ENCODE data around the gene MORF4L1. TPM values are rescaled to one million over a fixed set of nuclear protein-coding genes. Genes with fewer than 3 reads are reported as not detected.

MORF4L1 gene
- total RNA-seq, 4 donors from 2014 or later = 103 to 149 (median 127) TPM

DNA sequence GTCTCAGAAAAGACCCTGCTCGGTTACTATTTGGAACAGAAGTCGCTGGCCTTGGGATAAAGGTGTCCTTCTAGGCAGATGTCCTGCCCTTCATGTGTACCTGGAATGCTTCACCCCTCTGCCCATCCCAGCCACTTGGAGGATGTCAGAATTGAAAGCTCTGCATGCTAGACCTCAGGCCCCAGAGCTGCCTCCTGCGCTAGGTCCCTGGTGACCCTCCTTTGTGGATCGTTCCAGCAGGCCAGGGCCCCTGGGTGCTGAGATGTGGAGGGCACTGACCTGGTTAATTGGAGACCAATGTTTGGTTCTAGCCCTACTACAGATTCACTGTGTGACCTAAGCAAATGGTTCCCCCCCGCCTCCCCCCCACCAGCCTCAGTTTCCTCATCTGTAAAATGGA lies 74.8 kb downstream of the MORF4L1 start:
- no peaks in the 10 kb centered on the region for H3K9me3 ChIP-seq
- H3K27me3 ChIP-seq = no peaks in the 10 kb centered on the region
- no peak for DNase-seq (ENCODE audit: low spot score in 2 of 2)
- 97% methylated on average over 3 of the region's 5 CpGs for WGBS
- no peak overlapping the region for H3K27ac ChIP-seq
- H3K4me3 ChIP-seq = no peak overlapping the region
- TF ChIP-seq, protein P1, sequence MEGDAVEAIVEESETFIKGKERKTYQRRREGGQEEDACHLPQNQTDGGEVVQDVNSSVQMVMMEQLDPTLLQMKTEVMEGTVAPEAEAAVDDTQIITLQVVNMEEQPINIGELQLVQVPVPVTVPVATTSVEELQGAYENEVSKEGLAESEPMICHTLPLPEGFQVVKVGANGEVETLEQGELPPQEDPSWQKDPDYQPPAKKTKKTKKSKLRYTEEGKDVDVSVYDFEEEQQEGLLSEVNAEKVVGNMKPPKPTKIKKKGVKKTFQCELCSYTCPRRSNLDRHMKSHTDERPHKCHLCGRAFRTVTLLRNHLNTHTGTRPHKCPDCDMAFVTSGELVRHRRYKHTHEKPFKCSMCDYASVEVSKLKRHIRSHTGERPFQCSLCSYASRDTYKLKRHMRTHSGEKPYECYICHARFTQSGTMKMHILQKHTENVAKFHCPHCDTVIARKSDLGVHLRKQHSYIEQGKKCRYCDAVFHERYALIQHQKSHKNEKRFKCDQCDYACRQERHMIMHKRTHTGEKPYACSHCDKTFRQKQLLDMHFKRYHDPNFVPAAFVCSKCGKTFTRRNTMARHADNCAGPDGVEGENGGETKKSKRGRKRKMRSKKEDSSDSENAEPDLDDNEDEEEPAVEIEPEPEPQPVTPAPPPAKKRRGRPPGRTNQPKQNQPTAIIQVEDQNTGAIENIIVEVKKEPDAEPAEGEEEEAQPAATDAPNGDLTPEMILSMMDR (IDR thresholded peaks at IDR 0.05) = no peak
- no peak for TF ChIP-seq POLR2A (IDR thresholded peaks at IDR 0.05)
- no peak for TF ChIP-seq EP300 (IDR thresholded peaks at IDR 0.05)
- no peak for TF ChIP-seq POLR2AphosphoS5 (IDR thresholded peaks at IDR 0.05)
- no peaks in the 10 kb centered on the region for H3K36me3 ChIP-seq
- H3K4me1 ChIP-seq = peaks cover 36% of the 10 kb centered on the region

Other genes starting within 250 kb of the MORF4L1 start
- gene CHRNB4, start 231.7 kb upstream of the MORF4L1 start, total RNA-seq = under 1 TPM in 1 of 4 donors, not detected in 3; 0.47 TPM
- gene ADAMTS7, start 61.4 kb upstream of the MORF4L1 start, total RNA-seq = 1 to 10 TPM; 1.1 to 1.2 (median 1.2) TPM
- 100 to 1,000 TPM in 3 of 4 donors, 10 to 100 TPM in 1; 98.4 to 308 (median 219) TPM for gene CTSH, start 72.2 kb downstream of the MORF4L1 start, total RNA-seq
- gene RASGRF1, start 217.9 kb downstream of the MORF4L1 start, total RNA-seq = under 1 TPM in 1 of 4 donors, not detected in 3; 0.80 TPM